Activated T-helper 1 cell treated with anti-CD3 and anti-CD28 coated beads, Interleukin-12 subunit alpha, Interleukin-12 subunit beta, Interleukin-2, Interleukin-4 antibody, amounts not matched to agents 30 ng/mL and 10 ng/mL and 1 ng/mL, durations not matched to agents 14 hours and 24 hours and 36 hours (primary cell): Measurements from ENCODE around the gene WNT2. TPM values are rescaled to one million over a fixed set of nuclear protein-coding genes. Genes with fewer than 3 reads are reported as not detected.
"Not testable (repeated sequence)": the region's sequence is repeated elsewhere in the genome, so short reads cannot be mapped to it uniquely, and the experiment has no call there.

ENCODE experiments used
- DNase-seq: peaks from one replicate; pipeline ENCODE4 v3.0.0; 2021; ENCODE audit warnings: low spot score
- H3K27ac Mint-ChIP-seq: one replicate; pipeline ENCODE4 v1.8.0; 2021; ENCODE audit warnings: mild to moderate bottlenecking, mixed read lengths
- H3K27me3 Mint-ChIP-seq: one replicate; pipeline ENCODE4 v1.8.0; 2022; ENCODE audit warnings: mild to moderate bottlenecking, moderate library complexity, mixed read lengths; ENCODE audit not compliant: insufficient read depth
- H3K36me3 Mint-ChIP-seq: one replicate; pipeline ENCODE4 v1.8.0; 2021; ENCODE audit warnings: low read depth, mixed read lengths
- H3K4me1 Mint-ChIP-seq: one replicate; pipeline ENCODE4 v1.8.0; 2021; ENCODE audit warnings: low read depth, mixed read lengths
- H3K4me3 Mint-ChIP-seq: one replicate; pipeline ENCODE4 v1.8.0; 2021; ENCODE audit warnings: mild to moderate bottlenecking, moderate library complexity, mixed read lengths
- H3K9me3 Mint-ChIP-seq: one replicate; pipeline ENCODE4 v1.8.0; 2021; ENCODE audit warnings: mixed read lengths
- intact Hi-C: fragments of 100-400 bp; cut with micrococcal nuclease; formaldehyde crosslinking; loops from one replicate; pipeline ENCODE4 v1.15.1; 2024
- total RNA-seq: library from RNA; stranded (reverse); gene quantifications from 2 replicates; pipeline ENCODE4 v1.2.3, GENCODE V29; 2022

The WNT2 gene
- total RNA-seq, 1 donor from 2014 or later: not detected

- H3K36me3 Mint-ChIP-seq: no peaks in the 10 kb centered on the region
- no peak overlapping the region for H3K4me3 Mint-ChIP-seq
- H3K4me1 Mint-ChIP-seq: no peaks in the 10 kb centered on the region
- DNase-seq: no peak
- peaks cover 6% of the 10 kb centered on the region for H3K9me3 Mint-ChIP-seq
- no peaks in the 10 kb centered on the region for H3K27me3 Mint-ChIP-seq
- intact Hi-C loops: no loop called here
- no peak overlapping the region for H3K27ac Mint-ChIP-seq
These were observed 51.3 kb downstream of the WNT2 start for GRCh38 chr7:117271566-117271965.

DNA sequence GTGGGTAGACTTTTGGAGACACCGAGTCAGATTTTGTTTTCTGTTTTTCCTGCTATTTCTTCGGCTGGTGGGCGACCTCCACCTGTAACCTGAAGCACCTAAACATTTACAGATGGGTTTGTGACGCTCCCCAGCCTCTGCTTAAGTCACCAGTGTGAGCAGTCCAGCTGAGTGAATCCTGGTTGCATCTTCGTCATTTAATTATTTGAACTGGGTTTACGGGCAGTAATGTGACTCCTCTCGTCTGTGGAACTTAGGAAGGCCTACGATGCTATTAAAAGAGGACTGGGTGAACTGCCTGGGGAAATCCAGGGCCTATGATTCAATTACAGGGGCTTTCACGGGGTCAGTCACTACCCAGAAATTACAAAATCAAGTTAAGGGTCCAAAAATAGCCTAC, 52.5 kb downstream of the WNT2 start:
- no peak overlapping the region for H3K4me3 Mint-ChIP-seq
- DNase-seq: no peak
- peaks cover 6% of the 10 kb centered on the region for H3K9me3 Mint-ChIP-seq
- no peaks in the 10 kb centered on the region for H3K4me1 Mint-ChIP-seq
- H3K27me3 Mint-ChIP-seq: no peaks in the 10 kb centered on the region
- no peaks in the 10 kb centered on the region for H3K36me3 Mint-ChIP-seq
- H3K27ac Mint-ChIP-seq: no peak overlapping the region
- intact Hi-C loops: no loop called here

DNA sequence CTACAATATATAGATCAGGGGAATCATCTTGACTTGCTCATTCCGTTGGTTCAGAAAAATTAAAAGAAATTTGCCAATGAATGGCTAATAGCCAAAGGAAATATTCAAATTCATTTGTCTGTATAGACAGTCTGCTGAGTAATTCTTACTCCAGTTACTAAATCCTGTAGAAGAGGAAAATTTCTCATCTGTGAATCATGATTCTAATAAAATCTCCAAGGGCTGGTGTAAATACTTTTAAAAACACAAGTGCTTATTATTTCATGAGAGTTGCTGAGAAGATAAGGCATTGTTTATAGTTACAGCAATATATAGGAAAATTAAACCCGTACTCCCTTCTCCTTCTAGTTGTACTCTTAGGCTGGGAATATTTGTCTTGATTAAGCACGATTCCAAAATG, 53.0 kb downstream of the WNT2 start:
- Mint-ChIP-seq H3K27me3 (no peaks in the 10 kb centered on the region), H3K4me1 (no peaks in the 10 kb centered on the region), H3K36me3 (no peaks in the 10 kb centered on the region), H3K4me3 (no peak overlapping the region), H3K27ac (no peak overlapping the region), H3K9me3 (peaks cover 6% of the 10 kb centered on the region)
- DNase-seq: no peak
- intact Hi-C loops: no loop called here

DNA sequence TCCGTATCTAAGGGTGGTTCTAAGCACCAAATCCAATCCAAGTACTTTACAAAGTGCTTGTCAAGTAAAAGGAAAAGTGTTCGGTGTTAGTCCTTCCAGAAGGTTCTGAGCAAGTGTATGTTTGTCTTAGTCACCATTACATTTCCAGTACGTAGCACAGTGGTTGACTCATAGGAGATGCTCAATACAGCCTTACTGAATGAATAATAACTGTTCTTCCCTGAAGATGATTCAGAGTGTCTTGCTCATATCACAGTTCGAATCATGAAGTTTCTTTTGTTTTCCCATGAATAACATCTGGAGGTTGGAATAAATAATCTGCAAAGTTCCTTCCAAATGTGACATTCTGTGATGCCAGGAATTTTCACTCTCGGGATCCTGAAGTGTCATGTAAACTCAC, 53.4 kb downstream of the WNT2 start:
- H3K36me3 Mint-ChIP-seq: no peaks in the 10 kb centered on the region

GRCh38 chr7:117264716-117265115, 58.1 kb downstream of the WNT2 start:
- Mint-ChIP-seq H3K27me3 (peaks cover 2% of the 10 kb centered on the region), H3K36me3 (no peaks in the 10 kb centered on the region), H3K4me3 (no peak overlapping the region), H3K9me3 (no peaks in the 10 kb centered on the region), H3K4me1 (no peaks in the 10 kb centered on the region), H3K27ac (no peak overlapping the region)
- DNase-seq: no peak
- intact Hi-C loops: no loop called here

More for the DNA sequence above, 53.4 kb downstream of the WNT2 start:
- no peak overlapping the region for H3K27ac Mint-ChIP-seq
- intact Hi-C loops: no loop called here
- no peaks in the 10 kb centered on the region for H3K27me3 Mint-ChIP-seq
- H3K9me3 Mint-ChIP-seq: peaks cover 6% of the 10 kb centered on the region
- no peaks in the 10 kb centered on the region for H3K4me1 Mint-ChIP-seq
- H3K4me3 Mint-ChIP-seq: no peak overlapping the region
- no peak for DNase-seq

DNA sequence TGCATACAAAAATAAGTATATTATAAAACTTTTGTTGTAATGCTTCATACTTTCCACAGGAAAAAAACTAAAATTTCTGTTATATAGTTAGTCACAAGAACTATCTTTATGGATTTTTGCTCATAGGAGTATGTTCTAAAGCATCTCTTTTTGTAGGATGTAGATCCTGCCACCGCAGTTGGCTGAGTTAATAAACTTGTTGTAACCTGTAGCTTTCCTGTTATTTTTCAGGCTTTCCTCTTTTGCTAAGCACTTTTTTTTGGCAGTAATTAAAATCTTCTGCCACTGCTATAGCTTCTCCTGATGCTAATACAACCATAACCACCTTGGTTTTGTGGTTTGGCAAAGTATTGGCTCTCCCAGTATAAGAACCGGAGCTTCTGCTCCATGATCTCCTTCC, 60.3 kb downstream of the WNT2 start:
- no peak overlapping the region for H3K4me3 Mint-ChIP-seq
- no peaks in the 10 kb centered on the region for H3K9me3 Mint-ChIP-seq
- H3K27me3 Mint-ChIP-seq: peaks cover 2% of the 10 kb centered on the region
- intact Hi-C loops: no loop called here
- DNase-seq: no peak
- H3K4me1 Mint-ChIP-seq: no peaks in the 10 kb centered on the region
- H3K36me3 Mint-ChIP-seq: no peaks in the 10 kb centered on the region
- no peak overlapping the region for H3K27ac Mint-ChIP-seq

GRCh38 chr7:117259615-117260014, 63.2 kb downstream of the WNT2 start:
- DNase-seq: no peak
- peaks cover 2% of the 10 kb centered on the region for H3K27me3 Mint-ChIP-seq
- no peak overlapping the region for H3K4me3 Mint-ChIP-seq
- intact Hi-C loops: no loop called here
- H3K27ac Mint-ChIP-seq: no peak overlapping the region
- H3K4me1 Mint-ChIP-seq: no peaks in the 10 kb centered on the region
- no peaks in the 10 kb centered on the region for H3K9me3 Mint-ChIP-seq
- no peaks in the 10 kb centered on the region for H3K36me3 Mint-ChIP-seq

- no peaks in the 10 kb centered on the region for H3K27me3 Mint-ChIP-seq
- H3K27ac Mint-ChIP-seq: no peak overlapping the region
- DNase-seq: no peak
- intact Hi-C loops: no loop called here
- no peaks in the 10 kb centered on the region for H3K36me3 Mint-ChIP-seq
- H3K9me3 Mint-ChIP-seq: no peaks in the 10 kb centered on the region
- H3K4me1 Mint-ChIP-seq: no peaks in the 10 kb centered on the region
- H3K4me3 Mint-ChIP-seq: no peak overlapping the region
These were observed 71.2 kb downstream of the WNT2 start for GRCh38 chr7:117251687-117252086.

DNA sequence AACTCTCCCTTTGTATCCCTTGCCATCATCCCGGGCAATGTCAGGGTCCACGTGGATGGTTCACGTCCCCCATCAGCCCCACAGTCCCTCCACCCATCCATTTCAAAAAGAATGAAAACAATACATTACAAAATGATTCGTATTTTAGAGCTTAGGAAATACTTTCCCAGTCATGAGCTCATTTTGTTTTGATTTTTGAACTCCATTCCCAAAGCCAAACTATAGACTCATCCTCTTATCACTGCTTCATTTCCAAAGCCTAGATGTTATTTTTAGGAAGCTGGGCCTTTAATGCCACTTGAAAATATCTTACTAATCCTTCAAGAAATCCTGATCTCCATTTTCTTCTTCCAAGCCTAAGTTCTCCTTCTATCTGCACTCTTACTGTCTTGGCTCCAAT, 72.1 kb downstream of the WNT2 start:
- no peak overlapping the region for H3K4me3 Mint-ChIP-seq
- intact Hi-C loops: no loop called here
- no peaks in the 10 kb centered on the region for H3K9me3 Mint-ChIP-seq
- H3K4me1 Mint-ChIP-seq: no peaks in the 10 kb centered on the region
- no peak overlapping the region for H3K27ac Mint-ChIP-seq
- H3K36me3 Mint-ChIP-seq: no peaks in the 10 kb centered on the region
- DNase-seq: no peak
- no peaks in the 10 kb centered on the region for H3K27me3 Mint-ChIP-seq

DNA sequence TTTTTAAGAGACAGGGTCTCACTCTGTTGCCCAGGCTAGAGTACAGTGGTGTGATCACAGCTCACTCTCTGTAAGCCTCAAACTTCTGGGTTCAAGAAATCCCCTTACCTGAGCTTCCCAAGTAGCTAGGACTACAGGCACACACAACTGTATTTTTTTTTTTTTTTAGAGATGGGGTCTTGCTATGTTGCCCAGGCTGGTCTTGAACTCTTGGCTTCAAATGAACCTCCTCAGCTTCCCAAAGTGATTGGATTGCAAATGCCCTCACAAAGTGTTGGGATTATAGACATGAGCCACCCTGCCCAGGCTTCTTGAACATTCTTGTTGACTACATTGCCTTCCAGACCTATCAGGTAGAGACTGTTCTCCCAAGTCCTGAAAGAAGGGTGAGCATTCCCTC, 72.6 kb downstream of the WNT2 start:
- H3K4me1 Mint-ChIP-seq: no peaks in the 10 kb centered on the region
- H3K27ac Mint-ChIP-seq: no peak overlapping the region
- no peaks in the 10 kb centered on the region for H3K36me3 Mint-ChIP-seq
- no peaks in the 10 kb centered on the region for H3K9me3 Mint-ChIP-seq
- H3K4me3 Mint-ChIP-seq: no peak overlapping the region
- intact Hi-C loops: no loop called here
- no peak for DNase-seq
- H3K27me3 Mint-ChIP-seq: no peaks in the 10 kb centered on the region

- H3K4me1 Mint-ChIP-seq: no peaks in the 10 kb centered on the region
- no peaks in the 10 kb centered on the region for H3K36me3 Mint-ChIP-seq
- H3K27ac Mint-ChIP-seq: no peak overlapping the region
- H3K4me3 Mint-ChIP-seq: no peak overlapping the region
- H3K27me3 Mint-ChIP-seq: no peaks in the 10 kb centered on the region
- DNase-seq: no peak
- intact Hi-C loops: no loop called here
- no peaks in the 10 kb centered on the region for H3K9me3 Mint-ChIP-seq
These were observed 73.2 kb downstream of the WNT2 start for GRCh38 chr7:117249696-117250095.

DNA sequence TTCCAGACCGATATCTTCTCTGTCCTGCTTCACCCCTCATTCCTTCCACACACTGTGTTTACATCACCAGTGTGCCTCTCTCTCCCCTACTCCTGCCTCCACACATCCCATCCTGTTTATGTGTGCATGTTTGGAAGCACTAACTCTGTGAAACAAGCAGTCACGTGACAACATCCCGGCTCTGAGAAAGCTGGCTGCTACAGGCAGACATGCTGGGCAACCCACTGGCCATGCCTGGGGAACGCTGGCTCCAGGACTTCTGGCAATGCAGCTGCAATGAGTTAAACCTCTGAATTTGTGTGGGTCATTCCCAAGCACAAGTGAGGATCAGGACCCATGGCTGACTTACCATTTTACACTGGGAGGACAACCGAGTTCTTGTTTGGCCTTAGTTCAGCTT, 74.0 kb downstream of the WNT2 start:
- Mint-ChIP-seq H3K27ac (no peak overlapping the region), H3K27me3 (no peaks in the 10 kb centered on the region), H3K36me3 (no peaks in the 10 kb centered on the region), H3K4me1 (no peaks in the 10 kb centered on the region), H3K9me3 (no peaks in the 10 kb centered on the region), H3K4me3 (no peak overlapping the region)
- intact Hi-C loops: no loop called here
- DNase-seq: no peak

GRCh38 chr7:117247809-117248208, 75.0 kb downstream of the WNT2 start:
- Mint-ChIP-seq H3K27me3 (no peaks in the 10 kb centered on the region), H3K27ac (no peak overlapping the region), H3K9me3 (no peaks in the 10 kb centered on the region), H3K4me3 (no peak overlapping the region), H3K4me1 (no peaks in the 10 kb centered on the region), H3K36me3 (no peaks in the 10 kb centered on the region)
- no peak for DNase-seq
- intact Hi-C loops: no loop called here

DNA sequence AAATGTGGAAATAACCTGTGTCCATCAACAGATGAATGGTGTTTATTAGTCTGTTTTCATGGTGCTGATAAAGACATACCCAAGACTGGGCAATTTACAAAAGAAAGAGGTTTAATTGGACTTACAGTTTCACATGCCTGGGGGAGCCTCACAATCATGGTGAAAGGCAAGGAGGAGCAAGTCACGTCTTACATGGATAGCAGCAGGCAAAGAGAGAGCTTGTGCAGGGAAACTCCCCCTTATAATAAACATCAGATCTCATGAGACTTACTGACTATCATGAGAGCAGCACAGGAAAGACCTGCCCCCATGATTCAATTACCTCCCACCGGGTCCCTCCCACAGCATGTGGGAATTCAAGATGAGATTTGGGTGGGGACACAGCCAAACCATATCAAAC, 77.2 kb downstream of the WNT2 start:
- DNase-seq, H3K9me3 Mint-ChIP-seq, H3K36me3 Mint-ChIP-seq, H3K4me3 Mint-ChIP-seq, H3K27me3 Mint-ChIP-seq, intact Hi-C loops, H3K4me1 Mint-ChIP-seq, H3K27ac Mint-ChIP-seq: not testable (repeated sequence)
